ENCODE data around the gene GIGYF1.
"Not testable (repeated sequence)": the region's sequence is repeated elsewhere in the genome, so short reads cannot be mapped to it uniquely, and the experiment has no call there.

DNA sequence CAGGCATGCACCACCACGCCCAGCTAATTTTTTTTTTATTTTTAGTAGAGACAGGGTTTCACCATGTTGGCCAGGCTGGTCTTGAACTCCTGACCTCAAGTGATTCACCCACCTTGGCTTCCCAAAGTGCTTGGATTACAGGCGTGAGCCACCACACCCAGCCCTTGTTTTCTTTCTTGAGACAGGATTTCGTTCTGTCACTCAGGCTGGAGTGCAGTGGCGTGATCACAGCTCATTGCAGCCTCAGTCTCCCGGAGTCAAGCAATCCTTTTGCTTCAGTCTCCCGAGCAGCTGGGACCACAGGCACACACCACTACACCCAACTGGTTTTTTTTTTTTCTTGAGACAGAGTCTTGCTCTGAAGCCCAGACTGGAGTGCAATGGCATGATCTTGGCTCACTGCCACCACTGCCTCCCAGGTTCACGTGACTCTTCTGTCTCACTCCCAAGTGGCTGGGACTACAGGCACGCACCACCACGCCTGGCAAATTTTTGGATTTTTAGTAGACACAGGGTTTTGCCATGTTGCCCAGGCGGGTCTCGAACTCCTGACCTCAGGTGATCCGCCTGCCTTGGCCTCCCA, 31.8 kb downstream of the GIGYF1 start:
- not testable (repeated sequence) for TF ChIP-seq POLR2A (IDR thresholded peaks at IDR 0.05; ENCODE audit: low read depth, low read length); POLR2AphosphoS5 (IDR thresholded peaks at IDR 0.05; ENCODE audit: insufficient read depth, low read depth, low read length); MAX (IDR thresholded peaks at IDR 0.05; ENCODE audit: insufficient read depth, insufficient read length); GATA2 (IDR thresholded peaks at IDR 0.05; ENCODE audit: insufficient read depth, insufficient read length, low read depth, low read length)
- TF ChIP-seq, protein P1, sequence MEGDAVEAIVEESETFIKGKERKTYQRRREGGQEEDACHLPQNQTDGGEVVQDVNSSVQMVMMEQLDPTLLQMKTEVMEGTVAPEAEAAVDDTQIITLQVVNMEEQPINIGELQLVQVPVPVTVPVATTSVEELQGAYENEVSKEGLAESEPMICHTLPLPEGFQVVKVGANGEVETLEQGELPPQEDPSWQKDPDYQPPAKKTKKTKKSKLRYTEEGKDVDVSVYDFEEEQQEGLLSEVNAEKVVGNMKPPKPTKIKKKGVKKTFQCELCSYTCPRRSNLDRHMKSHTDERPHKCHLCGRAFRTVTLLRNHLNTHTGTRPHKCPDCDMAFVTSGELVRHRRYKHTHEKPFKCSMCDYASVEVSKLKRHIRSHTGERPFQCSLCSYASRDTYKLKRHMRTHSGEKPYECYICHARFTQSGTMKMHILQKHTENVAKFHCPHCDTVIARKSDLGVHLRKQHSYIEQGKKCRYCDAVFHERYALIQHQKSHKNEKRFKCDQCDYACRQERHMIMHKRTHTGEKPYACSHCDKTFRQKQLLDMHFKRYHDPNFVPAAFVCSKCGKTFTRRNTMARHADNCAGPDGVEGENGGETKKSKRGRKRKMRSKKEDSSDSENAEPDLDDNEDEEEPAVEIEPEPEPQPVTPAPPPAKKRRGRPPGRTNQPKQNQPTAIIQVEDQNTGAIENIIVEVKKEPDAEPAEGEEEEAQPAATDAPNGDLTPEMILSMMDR (IDR thresholded peaks at IDR 0.05; ENCODE audit: extremely low read depth in 1 of 2, insufficient read depth in 1 of 2, low read depth in 1 of 2, low read length in 2 of 2) = not testable (repeated sequence)

Measured in endothelial cell of umbilical vein (primary cell).